ENCODE measurements around the gene GPD1.

DNA sequence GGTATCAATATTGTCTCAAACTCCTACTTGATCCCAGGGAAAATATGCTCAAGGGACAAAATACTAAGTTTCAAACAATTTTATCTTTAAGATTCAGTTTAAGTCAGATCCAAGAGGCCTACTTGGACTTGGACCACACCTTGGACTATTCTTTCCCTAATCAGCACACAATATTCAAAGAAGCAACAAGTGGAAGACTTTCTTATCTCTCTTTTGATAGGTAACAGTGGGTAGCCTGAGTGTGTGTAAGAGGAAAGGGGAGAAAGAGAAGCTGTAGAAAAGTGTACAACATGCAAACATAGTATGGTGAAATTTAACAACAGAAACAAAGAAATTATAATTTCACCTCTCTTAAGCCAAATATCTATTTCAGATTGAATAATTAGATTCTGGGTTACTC is 56.8 kb downstream of the GPD1 start:
- TF ChIP-seq, protein P1, sequence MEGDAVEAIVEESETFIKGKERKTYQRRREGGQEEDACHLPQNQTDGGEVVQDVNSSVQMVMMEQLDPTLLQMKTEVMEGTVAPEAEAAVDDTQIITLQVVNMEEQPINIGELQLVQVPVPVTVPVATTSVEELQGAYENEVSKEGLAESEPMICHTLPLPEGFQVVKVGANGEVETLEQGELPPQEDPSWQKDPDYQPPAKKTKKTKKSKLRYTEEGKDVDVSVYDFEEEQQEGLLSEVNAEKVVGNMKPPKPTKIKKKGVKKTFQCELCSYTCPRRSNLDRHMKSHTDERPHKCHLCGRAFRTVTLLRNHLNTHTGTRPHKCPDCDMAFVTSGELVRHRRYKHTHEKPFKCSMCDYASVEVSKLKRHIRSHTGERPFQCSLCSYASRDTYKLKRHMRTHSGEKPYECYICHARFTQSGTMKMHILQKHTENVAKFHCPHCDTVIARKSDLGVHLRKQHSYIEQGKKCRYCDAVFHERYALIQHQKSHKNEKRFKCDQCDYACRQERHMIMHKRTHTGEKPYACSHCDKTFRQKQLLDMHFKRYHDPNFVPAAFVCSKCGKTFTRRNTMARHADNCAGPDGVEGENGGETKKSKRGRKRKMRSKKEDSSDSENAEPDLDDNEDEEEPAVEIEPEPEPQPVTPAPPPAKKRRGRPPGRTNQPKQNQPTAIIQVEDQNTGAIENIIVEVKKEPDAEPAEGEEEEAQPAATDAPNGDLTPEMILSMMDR (IDR thresholded peaks at IDR 0.05), result no peak
- no peak for TF ChIP-seq POLR2A (IDR thresholded peaks at IDR 0.05)

All from tibial nerve (tissue), 3 donors.